WTC11 (cell line): ENCODE results near the gene SPRR2E. TPM values are rescaled to one million over a fixed set of nuclear protein-coding genes. Genes with fewer than 3 reads are reported as not detected.

ENCODE experiments used
- ATAC-seq: fragments of 200-7000 bp; cut with Tn5 transposase; 2 replicates; pipeline ENCODE4 v1.10.0; 2021; ENCODE audit warnings: mild to moderate bottlenecking, moderate library complexity
- Bru-seq: library from RNA; stranded (reverse); fragments of 400-500 nt; gene quantifications from one replicate; lab custom pipeline; 2021; lab: Mats Ljungman, UMichigan
- CTCF ChIA-PET: fragments of 300-600 bp; sonication (Branson Sonifier 250); formaldehyde crosslinking; loops from one replicate; lab custom pipeline; 2021; ENCODE audit warnings: antibody characterized with exemption; lab: Charles Lee
- POLR2A ChIA-PET: fragments of 350-600 bp; sonication (Branson Sonifier 250); formaldehyde crosslinking; loops from one replicate; lab custom pipeline; 2021; ENCODE audit warnings: antibody characterized with exemption; lab: Charles Lee
- DNase-seq: peaks from one replicate; pipeline ENCODE4 v3.0.0; 2021; ENCODE audit warnings: low spot score
- H3K27ac Mint-ChIP-seq: 2 replicates; pipeline ENCODE4 v1.8.0; 2021; ENCODE audit warnings: mixed read lengths
- H3K27me3 Mint-ChIP-seq: 2 replicates; pipeline ENCODE4 v1.8.0; 2021; ENCODE audit warnings: low read depth, mild to moderate bottlenecking, moderate library complexity, mixed read lengths
- H3K36me3 Mint-ChIP-seq: 2 replicates; pipeline ENCODE4 v1.8.0; 2021; ENCODE audit warnings: mixed read lengths
- H3K4me1 Mint-ChIP-seq: 2 replicates; pipeline ENCODE4 v1.8.0; 2022; ENCODE audit warnings: mixed read lengths
- H3K4me3 Mint-ChIP-seq: 2 replicates; pipeline ENCODE4 v1.8.0; 2021; ENCODE audit warnings: mild to moderate bottlenecking, moderate library complexity, mixed read lengths
- H3K9me3 Mint-ChIP-seq: 2 replicates; pipeline ENCODE4 v1.8.0; 2021; ENCODE audit warnings: mixed read lengths
- ATF3 ChIP-seq: sonication (generic); formaldehyde crosslinking; conservative IDR thresholded peaks from 2 replicates; pipeline ENCODE4 v1.8.1; 2022; ENCODE audit warnings: mild to moderate bottlenecking, missing genetic modification reagents
- CREM ChIP-seq: sonication (generic); formaldehyde crosslinking; IDR thresholded peaks from 2 replicates; pipeline ENCODE4 v1.8.1; 2022; ENCODE audit warnings: mild to moderate bottlenecking, missing genetic modification reagents, moderate library complexity
- CTCF ChIP-seq: fragments of 200-600 bp; IDR thresholded peaks from 2 replicates; pipeline ENCODE4 v1.8.0; 2022; ENCODE audit warnings: antibody characterized with exemption
- E2F4 ChIP-seq: sonication (generic); formaldehyde crosslinking; IDR thresholded peaks from 2 replicates; pipeline ENCODE4 v1.8.1; 2022; ENCODE audit warnings: low read depth, mild to moderate bottlenecking, moderate library complexity, missing genetic modification reagents, borderline replicate concordance
- EMX1 ChIP-seq: fragments of 250-450 bp; sonication (Bioruptor Pico); IDR thresholded peaks from 2 replicates; pipeline ENCODE4 v1.8.0; 2021; ENCODE audit warnings: mild to moderate bottlenecking
- GTF2I ChIP-seq: fragments of 250-450 bp; sonication (Bioruptor Pico); conservative IDR thresholded peaks from 2 replicates; pipeline ENCODE4 v1.4.0; 2021; ENCODE audit warnings: mild to moderate bottlenecking
- KAT7 ChIP-seq: sonication (generic); formaldehyde crosslinking; IDR thresholded peaks from 2 replicates; pipeline ENCODE4 v1.8.1; 2023; ENCODE audit warnings: missing genetic modification reagents, mild to moderate bottlenecking, borderline replicate concordance
- MXD4 ChIP-seq: fragments of 250-450 bp; sonication (Bioruptor Pico); IDR thresholded peaks from 2 replicates; pipeline ENCODE4 v1.8.0; 2021; ENCODE audit warnings: mild to moderate bottlenecking, moderate library complexity, borderline replicate concordance
- NR1H2 ChIP-seq: sonication (generic); formaldehyde crosslinking; IDR thresholded peaks from 2 replicates; pipeline ENCODE4 v1.9.0; 2021; ENCODE audit warnings: mild to moderate bottlenecking, moderate library complexity, missing genetic modification reagents
- NR3C1 ChIP-seq: sonication (generic); formaldehyde crosslinking; conservative IDR thresholded peaks from 2 replicates; pipeline ENCODE4 v1.8.1; 2023; ENCODE audit warnings: low read depth, mild to moderate bottlenecking, missing genetic modification reagents
- SOX15 ChIP-seq: fragments of 250-450 bp; sonication (Bioruptor Pico); IDR thresholded peaks from 2 replicates; pipeline ENCODE4 v1.9.0; 2021; ENCODE audit warnings: mild to moderate bottlenecking
- STAT6 ChIP-seq: sonication (generic); formaldehyde crosslinking; conservative IDR thresholded peaks from 2 replicates; pipeline ENCODE4 v1.8.1; 2023; ENCODE audit warnings: mild to moderate bottlenecking, low read depth, missing genetic modification reagents, moderate library complexity
- TEAD1 ChIP-seq: sonication (generic); formaldehyde crosslinking; IDR thresholded peaks from 2 replicates; pipeline ENCODE4 v1.8.0; 2022; ENCODE audit warnings: mild to moderate bottlenecking, missing genetic modification reagents
- TP53 ChIP-seq: sonication (generic); formaldehyde crosslinking; IDR thresholded peaks from 2 replicates; pipeline ENCODE4 v1.8.1; 2023; ENCODE audit warnings: mild to moderate bottlenecking, missing genetic modification reagents
- USF1 ChIP-seq: sonication (generic); formaldehyde crosslinking; IDR thresholded peaks from 2 replicates; pipeline ENCODE4 v1.8.0; 2022; ENCODE audit warnings: mild to moderate bottlenecking, missing genetic modification reagents
- ZNF263 ChIP-seq: sonication (generic); formaldehyde crosslinking; IDR thresholded peaks from 2 replicates; pipeline ENCODE4 v1.8.1; 2022; ENCODE audit warnings: low read depth, mild to moderate bottlenecking, moderate library complexity, missing genetic modification reagents
- ZNF423 ChIP-seq: fragments of 250-450 bp; sonication (Bioruptor Pico); IDR thresholded peaks from 2 replicates; pipeline ENCODE4 v2.1.2; 2022; ENCODE audit warnings: mild to moderate bottlenecking, moderate library complexity
- ZNF425 ChIP-seq: fragments of 250-450 bp; sonication (Bioruptor Pico); conservative IDR thresholded peaks from 2 replicates; pipeline ENCODE4 v1.9.0; 2021; ENCODE audit warnings: mild to moderate bottlenecking
- ZNF512 ChIP-seq: sonication (generic); formaldehyde crosslinking; IDR thresholded peaks from 2 replicates; pipeline ENCODE4 v1.8.1; 2022; ENCODE audit warnings: missing genetic modification reagents, borderline replicate concordance
- ZNF532 ChIP-seq: fragments of 250-450 bp; sonication (Bioruptor Pico); IDR thresholded peaks from 2 replicates; pipeline ENCODE4 v1.9.0; 2021; ENCODE audit warnings: mild to moderate bottlenecking, borderline replicate concordance
- long read RNA-seq, 3 experiments: library from RNA in 1 of 3; library from capped mRNA in 1 of 3; library from polyadenylated mRNA in 1 of 3; unstranded in 2 of 3; stranded (forward) in 1 of 3; transcript quantifications; one replicate each; pipeline ENCODE4 v2.0.0, GENCODE V29; 2021
- total RNA-seq: library from RNA; stranded (reverse); gene quantifications from 3 replicates; pipeline ENCODE4 v1.2.3, GENCODE V29; 2021

SPRR2E gene
- total RNA-seq (not detected in 3 replicates), Bru-seq, nascent RNA (percentile 4 among the genes with signal in this experiment)
- long read RNA-seq, experiment 1, result 0 reads
- long read RNA-seq, experiment 2, result 0 reads
- long read RNA-seq, experiment 3, result 0 reads

- Mint-ChIP-seq H3K27me3 (no peaks in the 10 kb centered on the region), H3K4me1 (no peaks in the 10 kb centered on the region), H3K4me3 (no peak within 1 kb of the TSS), H3K36me3 (no peaks in the 10 kb centered on the region), H3K9me3 (peaks cover 5% of the 10 kb centered on the region; the same call in 1 of the 2 replicates), H3K27ac (no peak within 1 kb of the TSS)
- ChIA-PET POLR2A (no interaction called here), CTCF (no interaction called here)
- TF ChIP-seq SOX15 (CRISPR knock-in tag) (no peak), ZNF425 (CRISPR knock-in tag) (no peak), ZNF263 (no peak), KAT7 (CRISPR knock-in tag) (no peak), TEAD1 (CRISPR knock-in tag) (no peak), GTF2I (CRISPR knock-in tag) (no peak)
- DNase-seq (no peak), ATAC-seq (no peak)
Observed at GRCh38 chr1:153094426-153094825, at the start of gene SPRR2E. Gene SPRR2E (minus strand): TSS chr1:153094526. CDS start chr1:153093751, 775 bp downstream.

- H3K27ac Mint-ChIP-seq, result no peak overlapping the region
- no peaks in the 10 kb centered on the region for H3K27me3 Mint-ChIP-seq
- H3K4me1 Mint-ChIP-seq, result peaks cover 20% of the 10 kb centered on the region
- ChIA-PET CTCF (no interaction called here), POLR2A (no interaction called here)
- no peak overlapping the region for H3K4me3 Mint-ChIP-seq
- DNase-seq, result no peak
- H3K9me3 Mint-ChIP-seq, result peaks cover 8% of the 10 kb centered on the region; the same call in 1 of the 2 replicates
- no peak for ATAC-seq
- no peaks in the 10 kb centered on the region for H3K36me3 Mint-ChIP-seq
- no peak for TF ChIP-seq EMX1 (CRISPR knock-in tag)
- no peak for TF ChIP-seq E2F4 (CRISPR knock-in tag)
- no peak for TF ChIP-seq MXD4 (CRISPR knock-in tag)
- no peak for TF ChIP-seq GTF2I (CRISPR knock-in tag)
- no peak for TF ChIP-seq ATF3 (CRISPR knock-in tag)
- TF ChIP-seq CTCF, result no peak
- no peak for TF ChIP-seq USF1
- no peak for TF ChIP-seq ZNF532
- no peak for TF ChIP-seq ZNF423 (CRISPR knock-in tag)
- TF ChIP-seq NR1H2 (CRISPR knock-in tag), result no peak
- TF ChIP-seq NR3C1 (CRISPR knock-in tag), result no peak
- no peak for TF ChIP-seq STAT6 (CRISPR knock-in tag)
- no peak for TF ChIP-seq ZNF512
- no peak for TF ChIP-seq TP53 (CRISPR knock-in tag)
- TF ChIP-seq CREM (CRISPR knock-in tag), result no peak
Observed at GRCh38 chr1:153141377-153141776, 47.1 kb upstream of the SPRR2E start.
